ENCODE results near the gene RUVBL1.

RUVBL1 gene

GRCh38 chr3:128064962-128065361 is 58.6 kb downstream of the RUVBL1 start:
- DNase-seq: no peak

GRCh38 chr3:128063865-128064264 is 59.7 kb downstream of the RUVBL1 start:
- DNase-seq: no peak

- no peak for DNase-seq
Measured at GRCh38 chr3:128062033-128062745, 61.4 kb downstream of the RUVBL1 start.

GRCh38 chr3:128060473-128061381 is 62.9 kb downstream of the RUVBL1 start:
- DNase-seq: no peak

GRCh38 chr3:128056258-128056657 is 67.4 kb downstream of the RUVBL1 start:
- no peak for DNase-seq

- DNase-seq: no peak
Measured at GRCh38 chr3:128054367-128054766, 69.2 kb downstream of the RUVBL1 start.

- no peak for DNase-seq
Measured at GRCh38 chr3:128053614-128054013, 70.0 kb downstream of the RUVBL1 start.

- DNase-seq: no peak
Measured at GRCh38 chr3:128052595-128053351, 70.8 kb downstream of the RUVBL1 start.

- DNase-seq: peak; percentile 96
Measured at GRCh38 chr3:128051837-128052594, 71.6 kb downstream of the RUVBL1 start, which contains the start of gene SEC61A1. SEC61A1 (plus strand) TSS chr3:128052437; CDS start chr3:128052553, 116 bp downstream.

GRCh38 chr3:128051459-128051836 is 72.2 kb downstream of the RUVBL1 start:
- DNase-seq: no peak

- no peak for DNase-seq
Measured at GRCh38 chr3:128050597-128050996, 73.0 kb downstream of the RUVBL1 start.

- DNase-seq: no peak
Measured at GRCh38 chr3:128041344-128041743, 82.3 kb downstream of the RUVBL1 start.

GRCh38 chr3:128040660-128041059 is 83.0 kb downstream of the RUVBL1 start:
- DNase-seq: no peak

GRCh38 chr3:128040041-128040440 is 83.6 kb downstream of the RUVBL1 start:
- no peak for DNase-seq

- DNase-seq: no peak
Measured at GRCh38 chr3:128036119-128036518, 87.5 kb downstream of the RUVBL1 start.

GRCh38 chr3:128033102-128033501 is 90.5 kb downstream of the RUVBL1 start:
- no peak for DNase-seq

Data from CD4-positive, alpha-beta T cell treated with Interleukin-17A for 4 hours (primary cell).